ENCODE measurements around the gene NOXO1. TPM values are rescaled to one million over a fixed set of nuclear protein-coding genes. Genes with fewer than 3 reads are reported as not detected.

NOXO1 gene
- total and polyA plus RNA-seq, 11 donors, result 0.06 to 0.15 TPM; not detected in 9

DNA sequence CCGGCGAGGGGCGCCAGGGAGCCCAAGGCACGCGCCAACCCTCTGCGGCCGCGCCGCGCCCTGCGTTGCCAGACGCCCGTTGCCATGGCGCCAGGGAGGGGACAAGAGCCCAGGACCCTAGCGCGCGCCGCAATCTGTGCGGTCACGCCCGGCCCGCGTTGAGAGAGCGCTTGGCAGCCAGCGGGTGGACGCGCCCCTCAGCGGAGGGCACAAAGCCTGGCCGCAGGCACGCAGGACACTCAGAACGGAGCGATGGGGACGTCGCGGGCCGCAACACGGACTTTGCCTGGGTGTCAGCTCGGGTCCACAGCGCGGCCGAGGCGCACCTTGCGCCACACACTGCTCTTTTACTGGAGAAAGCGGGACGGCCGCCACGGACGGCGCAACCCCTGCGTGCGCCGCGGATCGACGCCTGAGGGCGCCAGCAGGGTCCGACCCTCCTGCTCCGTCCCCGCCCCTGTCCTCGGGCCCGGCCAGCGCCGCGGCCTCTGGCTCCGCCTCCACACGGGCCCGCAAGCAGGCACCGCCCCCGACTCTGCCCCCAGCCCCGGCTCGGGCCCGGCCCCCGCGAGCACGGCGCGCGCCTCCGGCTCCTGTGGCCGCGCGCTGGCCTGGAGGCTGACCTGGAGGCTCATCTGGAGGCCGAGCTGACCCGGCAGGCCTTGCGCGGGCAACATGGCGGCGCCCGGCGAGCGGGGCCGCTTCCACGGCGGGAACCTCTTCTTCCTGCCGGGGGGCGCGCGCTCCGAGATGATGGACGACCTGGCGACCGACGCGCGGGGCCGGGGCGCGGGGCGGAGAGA is 2.5 kb upstream of the NOXO1 start, which contains the start of gene GFER:
Gene GFER, plus strand, starts transcription at position 650 of the 803 bp plus-strand sequence. Its CDS starts 26 bp downstream, at position 676.
- Histone ChIP-seq H3K36me3 (peaks cover 0 to 21% (median 13%) of the 10 kb centered on the region in 9 donors), H3K27ac (peak within 1 kb of the TSS; percentile 25 to 88 (median 80)), H3K4me1 (peaks cover 3 to 43% (median 20%) of the 10 kb centered on the region in 12 donors), H3K27me3 (peaks cover 9 to 51% (median 26%) of the 10 kb centered on the region in 9 donors), H3K4me3 (peak within 1 kb of the TSS; percentile 59 to 98 (median 86)), H3K9me3 (no peaks in the 10 kb centered on the region)
- DNase-seq (peak; percentile 92 to 95 (median 93)), ATAC-seq (peak; percentile 91 to 96 (median 95))
- peak in 1 of 2 donors; percentile 74 for TF ChIP-seq POLR2A (IDR thresholded peaks at IDR 0.05)
- TF ChIP-seq, protein P1, sequence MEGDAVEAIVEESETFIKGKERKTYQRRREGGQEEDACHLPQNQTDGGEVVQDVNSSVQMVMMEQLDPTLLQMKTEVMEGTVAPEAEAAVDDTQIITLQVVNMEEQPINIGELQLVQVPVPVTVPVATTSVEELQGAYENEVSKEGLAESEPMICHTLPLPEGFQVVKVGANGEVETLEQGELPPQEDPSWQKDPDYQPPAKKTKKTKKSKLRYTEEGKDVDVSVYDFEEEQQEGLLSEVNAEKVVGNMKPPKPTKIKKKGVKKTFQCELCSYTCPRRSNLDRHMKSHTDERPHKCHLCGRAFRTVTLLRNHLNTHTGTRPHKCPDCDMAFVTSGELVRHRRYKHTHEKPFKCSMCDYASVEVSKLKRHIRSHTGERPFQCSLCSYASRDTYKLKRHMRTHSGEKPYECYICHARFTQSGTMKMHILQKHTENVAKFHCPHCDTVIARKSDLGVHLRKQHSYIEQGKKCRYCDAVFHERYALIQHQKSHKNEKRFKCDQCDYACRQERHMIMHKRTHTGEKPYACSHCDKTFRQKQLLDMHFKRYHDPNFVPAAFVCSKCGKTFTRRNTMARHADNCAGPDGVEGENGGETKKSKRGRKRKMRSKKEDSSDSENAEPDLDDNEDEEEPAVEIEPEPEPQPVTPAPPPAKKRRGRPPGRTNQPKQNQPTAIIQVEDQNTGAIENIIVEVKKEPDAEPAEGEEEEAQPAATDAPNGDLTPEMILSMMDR (IDR thresholded peaks at IDR 0.05), result peak in 10 of 12 donors; percentile 6 to 73 (median 48)
- intact Hi-C loops (cut with DNase I), result loop anchor here in 1 of 10 donors (2.0 kb wide), 1 partner anchor 25 kb away; the partner anchor contains the start of gene ZNF598
- 0% methylated on average over 30 to 109 of the region's 109 CpGs; no CpG with 5 or more reads in 1 of the 4 donors for WGBS, 4 donors

GRCh38 chr16:1982991-1983543 is 1.8 kb upstream of the NOXO1 start:
- 22 to 47% (median 26%) methylated on average over 14 to 19 of the region's 19 CpGs for WGBS, 4 donors
- TF ChIP-seq POLR2A (IDR thresholded peaks at IDR 0.05), result no peak
- TF ChIP-seq, protein P1 (IDR thresholded peaks at IDR 0.05), result no peak
- H3K9me3 ChIP-seq, result no peaks in the 10 kb centered on the region
- H3K27ac ChIP-seq, result peak overlapping the region; percentile 25 to 88 (median 80)
- ATAC-seq, result no peak
- peak overlapping the region; percentile 59 to 98 (median 86) for H3K4me3 ChIP-seq
- intact Hi-C loops (cut with DNase I), result no loop called here
- H3K36me3 ChIP-seq, result peaks cover 0 to 28% (median 17%) of the 10 kb centered on the region in 9 donors
- peaks cover 7 to 51% (median 28%) of the 10 kb centered on the region in 9 donors for H3K27me3 ChIP-seq
- no peak for DNase-seq
- peaks cover 3 to 43% (median 20%) of the 10 kb centered on the region in 12 donors for H3K4me1 ChIP-seq

DNA sequence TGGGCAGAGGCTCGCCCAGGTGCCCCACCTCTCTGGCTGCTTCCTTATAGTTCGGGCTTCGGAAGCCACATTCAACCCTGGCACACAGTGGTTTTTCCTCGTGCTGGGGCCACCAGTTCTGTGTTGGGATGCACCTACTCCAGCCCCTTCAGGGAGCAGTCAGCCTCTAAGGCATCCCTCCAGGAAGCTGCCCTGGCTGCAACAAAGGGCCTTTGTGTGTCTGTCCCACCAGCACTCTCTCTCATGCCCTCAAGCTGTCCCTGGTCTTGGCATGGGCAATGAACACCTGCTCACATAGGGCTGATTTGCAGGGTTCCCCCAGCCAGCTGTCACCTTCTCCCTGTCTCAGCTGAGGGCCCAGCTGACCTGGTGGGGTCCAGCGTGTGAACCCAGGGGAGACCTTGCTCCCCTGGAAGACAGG is 754 bp upstream of the NOXO1 start:
- WGBS, 4 donors, result 61 to 71% (median 64%) methylated on average over 5 of the region's 5 CpGs
- Histone ChIP-seq H3K36me3 (peaks cover 3 to 38% (median 26%) of the 10 kb centered on the region in 9 donors), H3K27ac (no peak overlapping the region), H3K9me3 (no peaks in the 10 kb centered on the region), H3K4me1 (peaks cover 3 to 43% (median 20%) of the 10 kb centered on the region in 12 donors), H3K4me3 (no peak overlapping the region), H3K27me3 (peaks cover 7 to 57% (median 36%) of the 10 kb centered on the region in 9 donors)
- ATAC-seq, result no peak
- no peak for DNase-seq
- TF ChIP-seq POLR2A (IDR thresholded peaks at IDR 0.05), result no peak
- TF ChIP-seq, protein P1 (IDR thresholded peaks at IDR 0.05), result no peak
- intact Hi-C loops (cut with DNase I), result no loop called here

DNA sequence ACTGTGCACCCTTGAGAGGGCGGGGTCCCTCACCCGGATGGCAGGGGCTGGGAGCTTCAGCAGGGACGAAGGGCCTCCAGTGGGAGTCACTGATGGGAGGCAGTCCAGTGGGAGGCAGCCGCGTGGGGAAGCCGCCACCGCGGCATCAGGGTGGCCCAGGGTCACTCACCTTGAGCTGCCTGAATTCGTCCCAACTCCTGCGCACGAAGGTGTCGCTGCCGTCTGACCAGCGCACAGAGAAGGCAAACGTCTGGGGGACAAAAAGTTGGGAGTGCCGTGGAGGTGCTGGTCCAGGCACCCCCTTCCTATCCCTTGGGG is 540 bp downstream of the NOXO1 start:
- Histone ChIP-seq H3K36me3 (peaks cover 4 to 39% (median 30%) of the 10 kb centered on the region in 9 donors), H3K27me3 (peaks cover 7 to 70% (median 36%) of the 10 kb centered on the region in 9 donors), H3K4me3 (no peak overlapping the region), H3K9me3 (no peaks in the 10 kb centered on the region), H3K4me1 (peaks cover 3 to 43% (median 20%) of the 10 kb centered on the region in 12 donors), H3K27ac (no peak overlapping the region)
- intact Hi-C loops (cut with DNase I), result no loop called here
- TF ChIP-seq POLR2A (IDR thresholded peaks at IDR 0.05), result no peak
- TF ChIP-seq, protein P1 (IDR thresholded peaks at IDR 0.05), result no peak
- 23 to 28% (median 23%) methylated on average over 15 to 16 of the region's 16 CpGs for WGBS, 4 donors
- no peak for DNase-seq
- no peak for ATAC-seq

Data from heart left ventricle (tissue), 16 donors.